HEK293T (cell line): Measurements from ENCODE around the gene VSTM2L.

Experiments used
- BHLHE40 ChIP-seq: fragments of 450-650 bp; IDR thresholded peaks from 2 replicates; pipeline ENCODE4 v1.6.1; 2016; ENCODE audit warnings: mild to moderate bottlenecking, moderate library complexity, borderline replicate concordance
- ELF4 ChIP-seq: fragments of 450-650 bp; IDR thresholded peaks from 2 replicates; pipeline ENCODE4 v1.6.1; 2017; ENCODE audit warnings: antibody characterized with exemption
- FOXA1 ChIP-seq: fragments of 450-650 bp; IDR thresholded peaks from 2 replicates; pipeline ENCODE4 v1.6.1; 2016; ENCODE audit warnings: mild to moderate bottlenecking
- FOXK2 ChIP-seq: fragments of 450-650 bp; IDR thresholded peaks from 2 replicates; pipeline ENCODE4 v1.6.1; 2016; ENCODE audit warnings: mild to moderate bottlenecking
- FOXM1 ChIP-seq: fragments of 450-650 bp; IDR thresholded peaks from 2 replicates; pipeline ENCODE4 v1.6.1; 2017; ENCODE audit warnings: mild to moderate bottlenecking, borderline replicate concordance
- HDGF ChIP-seq: fragments of 450-650 bp; IDR thresholded peaks from 2 replicates; pipeline ENCODE4 v1.6.1; 2017; ENCODE audit warnings: antibody characterized with exemption, borderline replicate concordance
- L3MBTL2 ChIP-seq: fragments of 450-650 bp; conservative IDR thresholded peaks from 2 replicates; pipeline ENCODE4 v1.6.1; 2016; ENCODE audit warnings: mild to moderate bottlenecking
- LEF1 ChIP-seq: fragments of 450-650 bp; IDR thresholded peaks from 2 replicates; pipeline ENCODE4 v1.6.1; 2017; ENCODE audit warnings: mild to moderate bottlenecking, borderline replicate concordance
- SP1 ChIP-seq: fragments of 450-650 bp; IDR thresholded peaks from 2 replicates; pipeline ENCODE4 v1.6.1; 2017
- SUZ12 ChIP-seq: fragments of 450-650 bp; IDR thresholded peaks from 2 replicates; pipeline ENCODE4 v1.6.1; 2016; ENCODE audit warnings: mild to moderate bottlenecking
- TARDBP ChIP-seq: fragments of 450-650 bp; IDR thresholded peaks from 2 replicates; pipeline ENCODE4 v1.6.1; 2016
- ZNF384 ChIP-seq: fragments of 450-650 bp; IDR thresholded peaks from 2 replicates; pipeline ENCODE4 v1.6.1; 2016
- TF ChIP-seq, protein P1 (sequence below): fragments of 450-650 bp; IDR thresholded peaks from 2 replicates; pipeline ENCODE4 v1.6.1; 2016

DNA sequence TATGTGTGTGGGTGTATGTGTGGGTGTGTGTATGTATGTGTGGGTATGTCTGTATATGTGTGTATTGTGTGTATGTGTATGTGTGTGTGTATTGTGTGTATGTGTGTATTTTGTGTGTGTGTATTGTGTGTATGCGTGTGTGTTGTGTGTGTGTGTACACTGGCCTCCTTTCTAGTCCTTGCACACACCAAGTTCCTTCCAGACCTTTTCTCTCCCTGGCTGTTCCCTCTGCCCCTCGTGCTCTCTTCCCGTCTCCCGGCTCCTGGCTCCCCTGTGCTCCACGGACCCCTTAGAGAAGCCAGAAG is 11.4 kb downstream of the VSTM2L start:
- TF ChIP-seq SUZ12 (no peak), SP1 (no peak), ELF4 (no peak), FOXK2 (no peak), FOXA1 (no peak), BHLHE40 (no peak), FOXM1 (no peak), TARDBP (no peak), HDGF (no peak), LEF1 (no peak), L3MBTL2 (no peak), ZNF384 (no peak)
- TF ChIP-seq, protein P1, sequence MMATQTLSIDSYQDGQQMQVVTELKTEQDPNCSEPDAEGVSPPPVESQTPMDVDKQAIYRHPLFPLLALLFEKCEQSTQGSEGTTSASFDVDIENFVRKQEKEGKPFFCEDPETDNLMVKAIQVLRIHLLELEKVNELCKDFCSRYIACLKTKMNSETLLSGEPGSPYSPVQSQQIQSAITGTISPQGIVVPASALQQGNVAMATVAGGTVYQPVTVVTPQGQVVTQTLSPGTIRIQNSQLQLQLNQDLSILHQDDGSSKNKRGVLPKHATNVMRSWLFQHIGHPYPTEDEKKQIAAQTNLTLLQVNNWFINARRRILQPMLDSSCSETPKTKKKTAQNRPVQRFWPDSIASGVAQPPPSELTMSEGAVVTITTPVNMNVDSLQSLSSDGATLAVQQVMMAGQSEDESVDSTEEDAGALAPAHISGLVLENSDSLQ: no peak
